T-helper 2 cell treated with Interferon-gamma antibody and Interleukin-4, amounts not matched to agents 100 ng/mL and 5 ng/mL, for 36 hours (primary cell): ENCODE measurements around the gene ZNF581. TPM values are rescaled to one million over a fixed set of nuclear protein-coding genes. Genes with fewer than 3 reads are reported as not detected.

ENCODE experiments used
- intact Hi-C: fragments of 100-400 bp; cut with micrococcal nuclease; formaldehyde crosslinking; loops from one replicate; pipeline ENCODE4 v1.15.1; 2023
- total RNA-seq: library from RNA; stranded (reverse); gene quantifications from 2 replicates; pipeline ENCODE4 v1.2.3, GENCODE V29; 2022

The ZNF581 gene
- total RNA-seq, 1 donor from 2014 or later: 21.0 TPM

- intact Hi-C loops: loop anchor here (1.0 kb wide), 4 partner anchors 19 to 163 kb away; partner anchors contain the start of genes FIZ1, ISOC2, ZNF579 and ZNF865
Observed at GRCh38 chr19:55624109-55625003, 19.1 kb upstream of the ZNF581 start, which contains the start of gene ZNF784. TSS of gene ZNF784 (minus strand) at chr19:55624566. CDS start at chr19:55624561, 5 bp downstream.

GRCh38 chr19:55625004-55625326, 18.5 kb upstream of the ZNF581 start:
- intact Hi-C loops: no loop called here

- intact Hi-C loops: no loop called here
Observed at GRCh38 chr19:55626350-55626749, 17.1 kb upstream of the ZNF581 start.

- intact Hi-C loops: loop anchor here (1.0 to 10.0 kb wide), 3 partner anchors 22 to 248 kb away; partner anchors contain the start of genes RPL28 and TMEM238
Observed at GRCh38 chr19:55632463-55632834, 11.0 kb upstream of the ZNF581 start.

GRCh38 chr19:55633861-55634260, 9.6 kb upstream of the ZNF581 start:
- intact Hi-C loops: loop anchor here (2.0 to 10.0 kb wide), 3 partner anchors 41 to 249 kb away; partner anchors contain the start of genes EPN1, RPL28 and TMEM238

GRCh38 chr19:55635334-55635717, 8.1 kb upstream of the ZNF581 start:
- intact Hi-C loops: loop anchor here (1.0 to 10.0 kb wide), 3 partner anchors 8 to 251 kb away; partner anchors contain the start of genes EPN1, RPL28, TMEM238 and ZNF581

GRCh38 chr19:55635856-55636440, 7.5 kb upstream of the ZNF581 start:
- intact Hi-C loops: loop anchor here (1.0 to 10.0 kb wide), 3 partner anchors 7 to 251 kb away; partner anchors contain the start of genes EPN1, RPL28, TMEM238 and ZNF581

GRCh38 chr19:55636723-55637122, 6.7 kb upstream of the ZNF581 start:
- intact Hi-C loops: loop anchor here (10.0 kb wide), 1 partner anchor 252 kb away; the partner anchor contains the start of genes RPL28 and TMEM238

GRCh38 chr19:55637534-55637933, 5.9 kb upstream of the ZNF581 start:
- intact Hi-C loops: loop anchor here (10.0 kb wide), 1 partner anchor 253 kb away; the partner anchor contains the start of genes RPL28 and TMEM238

GRCh38 chr19:55638864-55639359, 4.5 kb upstream of the ZNF581 start:
- intact Hi-C loops: loop anchor here (10.0 kb wide), 1 partner anchor 254 kb away; the partner anchor contains the start of genes RPL28 and TMEM238

- intact Hi-C loops: loop anchor here (5.0 kb wide), 1 partner anchor 1178 kb away; the partner anchor contains the start of gene LENG9
Observed at GRCh38 chr19:55640043-55640576, 3.3 kb upstream of the ZNF581 start.

- intact Hi-C loops: loop anchor here (5.0 kb wide), 1 partner anchor 1178 kb away; the partner anchor contains the start of gene LENG9
Observed at GRCh38 chr19:55640577-55641425, 2.6 kb upstream of the ZNF581 start, which contains the start of gene ZNF580. TSS of gene ZNF580 (plus strand) at chr19:55641002. CDS start at chr19:55642509, 1,507 bp downstream.

- intact Hi-C loops: loop anchor here (5.0 kb wide), 1 partner anchor 1179 kb away; the partner anchor contains the start of gene LENG9
Observed at GRCh38 chr19:55641426-55642152, 1.9 kb upstream of the ZNF581 start.

GRCh38 chr19:55642153-55643002, 1.1 kb upstream of the ZNF581 start:
- intact Hi-C loops: loop anchor here (1.0 to 5.0 kb wide), 3 partner anchors 7 to 1180 kb away; partner anchors contain the start of gene LENG9

GRCh38 chr19:55643887-55644176, 383 bp downstream of the ZNF581 start:
- intact Hi-C loops: loop anchor here (1.0 to 5.0 kb wide), 3 partner anchors 9 to 1182 kb away; partner anchors contain the start of gene LENG9

- intact Hi-C loops: loop anchor here (5.0 kb wide), 1 partner anchor 1182 kb away; the partner anchor contains the start of gene LENG9
Observed at GRCh38 chr19:55644191-55644833, 863 bp downstream of the ZNF581 start.

- intact Hi-C loops: loop anchor here (5.0 kb wide), 1 partner anchor 1183 kb away; the partner anchor contains the start of gene LENG9
Observed at GRCh38 chr19:55644842-55645511, 1.5 kb downstream of the ZNF581 start.
